Esophagus squamous epithelium (tissue), 4 donors: ENCODE data around the gene IQGAP2.

ENCODE experiments used
- POLR2A ChIP-seq, 4 donors: fragments of 450-650 bp; IDR thresholded peaks; one replicate each; pipeline ENCODE4 v1.6.1; 2017; ENCODE audit warnings: antibody characterized with exemption in 4 of 4, mild to moderate bottlenecking in 4 of 4, moderate library complexity in 3 of 4
- TF ChIP-seq, protein P1 (sequence below), 6 experiments: fragments of 450-650 bp in 4 of 6; fragments of 200-600 bp in 2 of 6; sonication (generic) in 2 of 6; IDR thresholded peaks; one replicate each; pipeline ENCODE4 v1.5.1; 2016 to 2019; ENCODE audit warnings: antibody characterized with exemption in 6 of 6, mild to moderate bottlenecking in 4 of 6, moderate library complexity in 4 of 6

DNA sequence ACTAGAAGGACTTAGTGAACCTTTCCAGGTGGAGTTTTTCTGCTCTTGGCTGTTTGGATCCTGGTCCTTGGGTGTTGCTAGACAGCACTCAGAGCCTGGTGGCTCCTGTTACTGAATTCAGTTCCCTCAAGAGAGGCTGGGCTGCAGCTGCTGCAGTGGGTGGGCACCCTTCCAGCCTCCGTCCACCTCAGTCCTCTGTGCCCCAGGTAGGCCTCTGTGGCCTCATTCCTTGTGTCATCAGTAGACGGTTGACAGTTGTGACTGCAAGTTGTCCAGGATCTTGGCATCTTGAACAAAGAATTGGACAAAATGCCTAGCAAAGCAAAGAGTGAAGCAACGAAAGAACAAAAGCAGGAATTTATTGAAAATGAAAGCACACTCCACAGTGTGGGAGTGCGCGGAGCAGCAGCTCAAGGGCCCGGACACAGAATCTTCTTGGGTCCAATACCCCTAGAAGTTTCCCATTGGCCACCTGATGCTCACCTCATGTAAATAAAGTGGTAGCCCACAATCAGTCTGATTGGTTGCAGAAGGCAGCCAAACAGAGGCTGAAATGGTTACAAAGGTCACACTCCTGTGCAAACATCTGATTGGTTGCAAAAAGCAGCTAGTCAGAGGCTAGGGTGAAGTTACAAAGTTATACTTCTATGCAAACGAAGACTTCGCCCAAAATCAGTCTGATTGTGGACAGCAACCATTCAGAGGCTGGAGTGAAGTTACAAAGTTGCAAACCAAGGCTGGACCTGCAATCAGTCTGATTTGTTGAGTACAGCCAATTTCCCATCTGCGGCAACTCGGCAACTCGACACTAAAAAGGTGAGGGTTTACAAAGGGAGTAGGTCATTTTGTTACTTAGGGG, 352.9 kb downstream of the IQGAP2 start:
- TF ChIP-seq POLR2A (IDR thresholded peaks at IDR 0.05) = no peak
- TF ChIP-seq, protein P1, sequence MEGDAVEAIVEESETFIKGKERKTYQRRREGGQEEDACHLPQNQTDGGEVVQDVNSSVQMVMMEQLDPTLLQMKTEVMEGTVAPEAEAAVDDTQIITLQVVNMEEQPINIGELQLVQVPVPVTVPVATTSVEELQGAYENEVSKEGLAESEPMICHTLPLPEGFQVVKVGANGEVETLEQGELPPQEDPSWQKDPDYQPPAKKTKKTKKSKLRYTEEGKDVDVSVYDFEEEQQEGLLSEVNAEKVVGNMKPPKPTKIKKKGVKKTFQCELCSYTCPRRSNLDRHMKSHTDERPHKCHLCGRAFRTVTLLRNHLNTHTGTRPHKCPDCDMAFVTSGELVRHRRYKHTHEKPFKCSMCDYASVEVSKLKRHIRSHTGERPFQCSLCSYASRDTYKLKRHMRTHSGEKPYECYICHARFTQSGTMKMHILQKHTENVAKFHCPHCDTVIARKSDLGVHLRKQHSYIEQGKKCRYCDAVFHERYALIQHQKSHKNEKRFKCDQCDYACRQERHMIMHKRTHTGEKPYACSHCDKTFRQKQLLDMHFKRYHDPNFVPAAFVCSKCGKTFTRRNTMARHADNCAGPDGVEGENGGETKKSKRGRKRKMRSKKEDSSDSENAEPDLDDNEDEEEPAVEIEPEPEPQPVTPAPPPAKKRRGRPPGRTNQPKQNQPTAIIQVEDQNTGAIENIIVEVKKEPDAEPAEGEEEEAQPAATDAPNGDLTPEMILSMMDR (IDR thresholded peaks at IDR 0.05) = no peak
